AG04450 (cell line): Measurements from ENCODE around the gene AATF. TPM values are rescaled to one million over a fixed set of nuclear protein-coding genes. Genes with fewer than 3 reads are reported as not detected.

Experiments
- CTCF ChIA-PET: fragments of 300-600, 350-600 bp; formaldehyde crosslinking; extraction: SDS; loops from one replicate; lab custom pipeline; 2022; ENCODE audit warnings: antibody characterized with exemption, inconsistent platforms; lab: Charles Lee
- POLR2A ChIA-PET: fragments of 350-600 bp; formaldehyde crosslinking; extraction: SDS; loops from one replicate; lab custom pipeline; 2021; ENCODE audit warnings: antibody characterized with exemption, inconsistent platforms; lab: Yijun Ruan, JAX
- DNase-seq: peaks from one replicate; pipeline ENCODE4 v3.0.0-alpha.2; 2011; ENCODE audit warnings: low read depth, low spot score
- H3K27ac ChIP-seq: one replicate; pipeline ENCODE4 v1.5.1; 2012; ENCODE audit warnings: low read depth, low read length, control low read depth
- H3K27me3 ChIP-seq: one replicate; pipeline ENCODE4 v1.6.0; 2012; ENCODE audit warnings: low read length; ENCODE audit not compliant: control insufficient read depth, insufficient read depth
- H3K4me3 ChIP-seq: 2 replicates; pipeline ENCODE4 v1.5.1; 2011; ENCODE audit warnings: mild to moderate bottlenecking, low read depth, low read length, control low read depth
- H3K9me3 ChIP-seq: 2 replicates; pipeline ENCODE4 v1.5.1; 2012; ENCODE audit warnings: low read length; ENCODE audit not compliant: control insufficient read depth, insufficient read depth
- polyA plus RNA-seq: library from polyadenylated mRNA; depleted of rRNA; stranded (reverse); fragments of >200 nt; gene quantifications from 2 replicates; pipeline ENCODE4 v1.2.3, GENCODE V29; 2011
- TF ChIP-seq, protein P1 (sequence below): IDR thresholded peaks from 2 replicates; pipeline ENCODE4 v1.5.1; 2011; ENCODE audit warnings: low read depth, low read length, control low read depth, inconsistent platforms

The AATF gene
- polyA plus RNA-seq, 1 experiment, result 16.6 TPM

DNA sequence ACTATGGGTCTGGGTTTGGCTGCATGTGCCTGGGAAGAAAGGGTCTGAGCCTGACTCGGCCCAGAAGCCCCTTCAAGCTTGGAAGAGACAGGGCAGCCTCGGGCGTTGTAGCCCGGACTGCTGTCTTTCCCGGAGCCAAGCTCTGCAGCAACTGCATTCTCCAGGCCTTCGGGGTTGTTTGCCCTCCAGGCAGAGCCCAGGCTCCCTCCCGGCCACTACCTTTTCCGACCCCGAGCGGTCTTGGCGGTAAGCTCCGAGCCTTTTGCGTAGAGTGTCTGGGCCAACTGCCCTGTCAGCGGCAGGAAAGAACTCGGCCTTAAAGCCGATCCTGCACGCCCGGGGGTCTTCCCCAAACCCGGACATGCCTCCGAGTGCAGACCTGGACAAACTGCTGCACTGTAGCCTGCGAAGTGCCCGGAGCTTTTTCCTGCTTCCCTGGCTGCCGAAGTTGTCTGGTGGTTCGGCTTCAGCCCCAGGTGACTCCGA is 10.1 kb upstream of the AATF start:
- ChIA-PET CTCF (interaction anchor here (0.9 to 1.1 kb wide), 2 partner anchors 10 to 301 kb away, joined by 3 read pairs; partner anchors contain the start of gene AATF), POLR2A (interaction anchor here (1.7 kb wide), 1 partner anchor 10 kb away, joined by 5 read pairs; the partner anchor contains the start of gene AATF)
- TF ChIP-seq, protein P1, sequence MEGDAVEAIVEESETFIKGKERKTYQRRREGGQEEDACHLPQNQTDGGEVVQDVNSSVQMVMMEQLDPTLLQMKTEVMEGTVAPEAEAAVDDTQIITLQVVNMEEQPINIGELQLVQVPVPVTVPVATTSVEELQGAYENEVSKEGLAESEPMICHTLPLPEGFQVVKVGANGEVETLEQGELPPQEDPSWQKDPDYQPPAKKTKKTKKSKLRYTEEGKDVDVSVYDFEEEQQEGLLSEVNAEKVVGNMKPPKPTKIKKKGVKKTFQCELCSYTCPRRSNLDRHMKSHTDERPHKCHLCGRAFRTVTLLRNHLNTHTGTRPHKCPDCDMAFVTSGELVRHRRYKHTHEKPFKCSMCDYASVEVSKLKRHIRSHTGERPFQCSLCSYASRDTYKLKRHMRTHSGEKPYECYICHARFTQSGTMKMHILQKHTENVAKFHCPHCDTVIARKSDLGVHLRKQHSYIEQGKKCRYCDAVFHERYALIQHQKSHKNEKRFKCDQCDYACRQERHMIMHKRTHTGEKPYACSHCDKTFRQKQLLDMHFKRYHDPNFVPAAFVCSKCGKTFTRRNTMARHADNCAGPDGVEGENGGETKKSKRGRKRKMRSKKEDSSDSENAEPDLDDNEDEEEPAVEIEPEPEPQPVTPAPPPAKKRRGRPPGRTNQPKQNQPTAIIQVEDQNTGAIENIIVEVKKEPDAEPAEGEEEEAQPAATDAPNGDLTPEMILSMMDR, result no peak
- H3K27ac ChIP-seq, result no peak overlapping the region
- peaks cover 98% of the 10 kb centered on the region for H3K27me3 ChIP-seq
- H3K4me3 ChIP-seq, result no peak overlapping the region
- H3K9me3 ChIP-seq, result peaks cover 43% of the 10 kb centered on the region; the same call in 1 of the 2 replicates
- DNase-seq, result no peak

DNA sequence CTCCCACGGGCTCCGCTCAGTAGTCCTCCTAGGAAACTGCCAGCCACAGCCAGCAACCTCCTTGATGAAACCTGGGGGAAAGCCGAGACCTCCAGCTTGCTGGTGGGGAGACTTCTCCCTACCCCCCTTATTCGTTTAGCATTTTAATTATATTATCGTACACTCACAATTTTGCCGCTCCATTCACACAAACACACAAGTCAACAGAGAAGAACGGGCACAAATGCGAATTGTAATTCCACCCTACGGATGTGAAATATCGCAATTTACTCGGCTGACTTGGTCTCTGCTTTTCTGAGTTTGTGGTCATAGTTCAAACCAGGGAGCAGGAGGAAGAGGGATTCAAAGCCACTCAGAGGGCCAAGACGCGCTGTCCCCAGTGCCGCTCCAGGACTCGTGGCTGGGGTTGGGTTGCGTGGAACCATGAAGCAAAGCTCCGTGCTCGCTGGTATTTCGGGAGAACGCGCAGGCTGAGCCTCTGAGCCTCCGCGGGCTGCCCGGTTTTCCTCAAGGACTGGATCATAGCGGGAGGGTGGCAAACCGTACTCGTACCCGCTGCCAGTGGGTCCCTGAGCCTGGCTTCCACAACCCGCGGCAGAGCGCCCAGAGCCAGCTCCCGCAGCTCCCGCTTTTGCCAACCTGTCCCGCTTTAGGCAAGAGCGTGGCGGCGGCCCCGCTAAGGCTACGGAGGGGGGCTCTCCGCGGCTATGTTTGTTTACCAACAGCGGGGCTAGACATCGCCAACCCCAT is 9.5 kb upstream of the AATF start:
- no peak overlapping the region for H3K27ac ChIP-seq
- DNase-seq, result no peak
- H3K4me3 ChIP-seq, result no peak overlapping the region
- H3K9me3 ChIP-seq, result peaks cover 43% of the 10 kb centered on the region; the same call in 1 of the 2 replicates
- peaks cover 98% of the 10 kb centered on the region for H3K27me3 ChIP-seq
- TF ChIP-seq, protein P1, result no peak
- ChIA-PET POLR2A (interaction anchor here (1.7 kb wide), 1 partner anchor 9 kb away, joined by 5 read pairs; the partner anchor contains the start of gene AATF), CTCF (interaction anchor here (0.9 to 1.1 kb wide), 2 partner anchors 10 to 301 kb away, joined by 3 read pairs; partner anchors contain the start of gene AATF)

DNA sequence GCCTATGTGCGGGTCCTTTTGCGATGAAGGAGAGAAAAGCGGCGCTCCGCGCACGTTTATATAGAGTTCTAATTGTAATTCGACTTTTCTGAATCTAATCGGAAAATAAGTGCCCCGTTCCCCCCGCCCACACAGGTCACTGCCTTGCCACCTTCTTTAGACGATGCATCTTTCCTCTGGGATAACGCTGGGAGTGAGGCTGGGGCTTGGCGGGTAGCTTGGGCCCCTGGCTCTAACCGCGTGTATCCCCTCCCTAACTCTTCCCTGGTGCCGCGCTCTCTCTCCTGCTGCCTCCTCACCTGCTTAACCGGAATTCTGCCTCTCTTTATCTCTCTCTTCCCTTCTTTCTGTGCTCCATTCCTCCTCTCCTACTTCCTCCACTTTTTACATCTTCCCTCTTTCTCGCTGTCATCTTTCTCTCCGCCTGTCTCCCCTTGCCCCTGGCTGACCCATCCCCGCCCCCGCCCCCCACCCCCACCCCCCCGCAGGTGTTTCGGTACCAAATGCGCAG is 8.9 kb upstream of the AATF start:
- H3K27ac ChIP-seq, result no peak overlapping the region
- POLR2A ChIA-PET, result interaction anchor here (1.7 kb wide), 1 partner anchor 9 kb away, joined by 5 read pairs; the partner anchor contains the start of gene AATF
- CTCF ChIA-PET, result no interaction called here
- no peak overlapping the region for H3K4me3 ChIP-seq
- peaks cover 98% of the 10 kb centered on the region for H3K27me3 ChIP-seq
- no peak for DNase-seq
- TF ChIP-seq, protein P1, result no peak
- peaks cover 36% of the 10 kb centered on the region; the same call in 1 of the 2 replicates for H3K9me3 ChIP-seq

DNA sequence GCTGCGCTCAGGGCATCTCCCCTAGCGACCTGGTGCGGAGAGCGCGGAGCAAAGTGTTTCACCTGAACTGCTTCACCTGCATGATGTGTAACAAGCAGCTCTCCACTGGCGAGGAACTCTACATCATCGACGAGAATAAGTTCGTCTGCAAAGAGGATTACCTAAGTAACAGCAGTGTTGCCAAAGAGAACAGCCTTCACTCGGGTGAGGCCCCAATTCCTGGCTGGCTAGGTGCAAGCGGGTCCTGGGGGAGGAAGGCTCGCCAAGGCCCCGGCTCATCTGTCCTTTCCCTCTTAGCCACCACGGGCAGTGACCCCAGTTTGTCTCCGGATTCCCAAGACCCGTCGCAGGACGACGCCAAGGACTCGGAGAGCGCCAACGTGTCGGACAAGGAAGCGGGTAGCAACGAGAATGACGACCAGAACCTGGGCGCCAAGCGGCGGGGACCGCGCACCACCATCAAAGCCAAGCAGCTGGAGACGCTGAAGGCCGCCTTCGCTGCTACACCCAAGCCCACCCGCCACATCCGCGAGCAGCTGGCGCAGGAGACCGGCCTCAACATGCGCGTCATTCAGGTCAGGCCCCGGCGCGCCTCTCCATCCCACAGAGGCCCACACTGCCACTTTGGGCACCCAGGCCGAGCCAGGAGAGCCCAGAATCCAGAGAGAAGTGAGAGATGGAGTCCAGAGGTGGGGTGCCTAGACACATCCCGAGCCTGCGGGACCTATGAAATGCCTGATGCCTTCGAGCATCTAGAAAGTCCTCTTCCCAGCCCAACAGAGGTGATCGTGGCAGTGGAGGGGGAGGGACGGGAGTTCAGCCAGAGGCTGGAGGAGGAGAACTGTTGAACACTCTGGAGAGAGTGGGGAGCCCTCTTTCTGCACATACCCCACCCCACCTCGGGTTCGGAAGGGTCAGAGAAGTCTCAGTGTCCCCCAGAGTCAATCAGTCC is 8.2 kb upstream of the AATF start:
- TF ChIP-seq, protein P1, result no peak
- Histone ChIP-seq H3K27me3 (peaks cover 96% of the 10 kb centered on the region), H3K27ac (no peak overlapping the region), H3K9me3 (peaks cover 32% of the 10 kb centered on the region; the same call in 1 of the 2 replicates), H3K4me3 (no peak overlapping the region)
- ChIA-PET CTCF (no interaction called here), POLR2A (no interaction called here)
- DNase-seq, result no peak
